HG03565 (cell line): ENCODE data around the gene PFKFB2.

Experiments
- ATAC-seq: cut with Tn5 transposase; IDR thresholded peaks from one replicate; pipeline ENCODE4 v1.9.1; 2021; ENCODE audit warnings: mild to moderate bottlenecking, moderate library complexity; ENCODE audit not compliant: unreplicated experiment

Gene PFKFB2

GRCh38 chr1:207063014-207063413 lies 9.9 kb downstream of the PFKFB2 start:
- ATAC-seq = no peak

- ATAC-seq = no peak
These were observed 11.5 kb downstream of the PFKFB2 start for GRCh38 chr1:207064561-207064960.

GRCh38 chr1:207067185-207067584 lies 14.1 kb downstream of the PFKFB2 start:
- no peak for ATAC-seq

GRCh38 chr1:207067665-207068064 lies 14.6 kb downstream of the PFKFB2 start:
- ATAC-seq = no peak

GRCh38 chr1:207069061-207069460 lies 16.0 kb downstream of the PFKFB2 start:
- no peak for ATAC-seq

GRCh38 chr1:207069858-207070506 lies 16.9 kb downstream of the PFKFB2 start:
- ATAC-seq = no peak

- no peak for ATAC-seq
These were observed 17.7 kb downstream of the PFKFB2 start for GRCh38 chr1:207070811-207071210.

- no peak for ATAC-seq
These were observed 18.4 kb downstream of the PFKFB2 start for GRCh38 chr1:207071426-207071825.

GRCh38 chr1:207072233-207072632 lies 19.2 kb downstream of the PFKFB2 start:
- no peak for ATAC-seq

- no peak for ATAC-seq
These were observed 21.1 kb downstream of the PFKFB2 start for GRCh38 chr1:207073906-207074820.

- ATAC-seq = no peak
These were observed 23.3 kb downstream of the PFKFB2 start for GRCh38 chr1:207076181-207076955.

- no peak for ATAC-seq
These were observed 23.9 kb downstream of the PFKFB2 start for GRCh38 chr1:207077012-207077411.

GRCh38 chr1:207077470-207078377 lies 24.6 kb downstream of the PFKFB2 start:
- ATAC-seq = no peak

- ATAC-seq = no peak
These were observed 25.6 kb downstream of the PFKFB2 start for GRCh38 chr1:207078578-207079132.

GRCh38 chr1:207079706-207080241 lies 26.7 kb downstream of the PFKFB2 start:
- ATAC-seq = no peak

GRCh38 chr1:207081088-207081487 lies 28.0 kb downstream of the PFKFB2 start:
- ATAC-seq = no peak

GRCh38 chr1:207081806-207082205 lies 28.7 kb downstream of the PFKFB2 start:
- no peak for ATAC-seq

- no peak for ATAC-seq
These were observed 31.2 kb downstream of the PFKFB2 start for GRCh38 chr1:207084232-207084631.

GRCh38 chr1:207084701-207085180 lies 31.7 kb downstream of the PFKFB2 start:
- peak; percentile 53 for ATAC-seq

- no peak for ATAC-seq
These were observed 32.8 kb downstream of the PFKFB2 start for GRCh38 chr1:207085887-207086286.
